ENCODE data around the gene PLAC8L1.

PLAC8L1 gene

DNA sequence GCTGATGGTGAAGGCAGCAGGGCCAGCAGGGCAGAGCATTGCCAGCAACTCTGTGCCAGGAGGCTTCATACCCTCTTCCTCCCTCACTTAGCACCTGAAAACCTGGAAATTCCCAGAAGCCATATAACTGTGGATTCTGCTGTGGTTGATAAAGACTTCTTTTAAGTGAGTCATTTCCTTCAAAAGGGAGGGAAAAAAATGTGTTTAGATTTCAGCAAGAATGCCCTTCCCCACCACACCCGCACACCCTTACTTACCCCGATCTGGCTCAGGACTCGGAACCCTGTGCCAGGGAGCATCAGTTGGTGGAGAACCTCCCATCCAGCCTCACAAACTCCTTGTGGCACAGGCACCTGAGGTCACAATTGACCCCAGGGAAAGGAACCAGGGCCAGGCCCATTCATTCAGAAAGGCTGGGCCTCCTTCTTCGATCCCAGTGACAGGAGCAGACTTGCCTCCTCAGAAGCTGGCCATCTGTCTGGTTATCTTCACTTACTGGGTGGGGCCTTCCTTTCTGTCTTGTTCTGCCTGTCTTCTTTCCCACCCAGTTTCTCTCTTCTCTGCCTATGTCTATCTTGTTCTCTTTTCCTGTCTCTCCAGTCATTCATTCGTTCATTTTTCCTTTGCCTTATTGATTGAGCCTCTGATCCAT is 62.6 kb downstream of the PLAC8L1 start:
- no peak for DNase-seq

DNA sequence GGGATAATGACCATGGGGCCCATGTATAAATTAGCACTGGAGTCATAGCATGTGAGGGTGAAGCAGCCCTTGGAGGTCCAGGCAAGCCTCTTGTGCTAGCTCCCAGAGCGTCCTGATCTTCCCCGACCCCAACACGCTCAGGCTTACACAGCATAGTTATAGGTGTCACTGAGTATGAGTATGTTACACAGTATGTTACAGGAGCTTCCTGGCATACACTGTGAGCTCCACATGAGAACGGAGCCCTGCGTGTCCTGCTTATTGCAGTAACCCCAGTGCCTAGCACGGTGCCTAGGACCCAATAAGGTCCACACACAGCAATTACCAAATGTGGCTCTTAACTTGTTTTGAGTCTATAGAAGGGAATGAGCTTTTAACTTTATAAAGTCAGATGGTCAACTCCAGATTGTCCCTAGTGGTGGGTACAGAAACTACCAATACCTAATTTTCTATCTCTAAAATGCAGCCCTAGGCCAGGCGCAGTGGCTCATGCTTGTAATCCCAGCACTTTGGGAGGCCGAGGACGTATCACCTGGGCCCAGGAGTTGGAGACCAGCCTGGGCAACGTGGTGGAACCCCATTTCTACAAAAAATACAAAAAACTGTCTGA is 64.1 kb downstream of the PLAC8L1 start:
- DNase-seq: no peak

DNA sequence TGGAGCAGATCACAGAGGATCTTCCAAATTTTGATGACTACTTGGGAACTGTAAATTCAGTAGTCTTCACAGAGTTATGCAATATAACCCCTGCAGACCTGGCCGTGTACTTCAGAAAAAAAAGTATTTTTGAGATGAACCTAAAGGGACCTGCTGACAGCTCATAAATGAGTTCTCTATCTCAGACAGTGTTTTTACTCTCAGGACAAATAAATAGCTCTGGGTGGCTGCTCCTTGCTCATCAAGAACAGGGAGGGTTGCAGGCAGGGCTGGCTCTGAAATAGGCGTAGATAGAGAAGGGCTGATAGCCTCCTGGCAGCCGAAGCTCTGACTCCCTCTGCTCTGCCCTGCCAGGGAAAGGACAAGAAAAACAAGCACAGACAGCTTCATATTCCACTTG is 64.8 kb downstream of the PLAC8L1 start:
- DNase-seq: no peak

DNA sequence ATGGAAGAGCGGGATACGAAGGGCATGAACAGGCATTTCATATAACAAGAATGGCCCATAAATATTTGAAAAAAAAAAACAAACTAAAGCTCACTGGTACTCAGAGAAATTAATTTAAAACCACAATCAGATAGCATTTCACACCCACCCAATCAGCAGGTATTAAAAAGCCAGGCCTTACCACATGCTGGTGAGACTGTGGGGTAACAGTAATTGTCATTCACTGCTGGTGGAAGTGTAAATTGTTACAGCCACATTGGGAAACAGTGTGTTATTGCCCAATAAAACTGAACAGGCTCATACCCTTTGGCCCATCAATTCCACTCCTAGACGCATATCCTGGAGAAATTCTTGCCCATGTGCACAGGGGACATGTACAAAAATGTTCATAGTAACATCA is 66.0 kb downstream of the PLAC8L1 start:
- no peak for DNase-seq

DNA sequence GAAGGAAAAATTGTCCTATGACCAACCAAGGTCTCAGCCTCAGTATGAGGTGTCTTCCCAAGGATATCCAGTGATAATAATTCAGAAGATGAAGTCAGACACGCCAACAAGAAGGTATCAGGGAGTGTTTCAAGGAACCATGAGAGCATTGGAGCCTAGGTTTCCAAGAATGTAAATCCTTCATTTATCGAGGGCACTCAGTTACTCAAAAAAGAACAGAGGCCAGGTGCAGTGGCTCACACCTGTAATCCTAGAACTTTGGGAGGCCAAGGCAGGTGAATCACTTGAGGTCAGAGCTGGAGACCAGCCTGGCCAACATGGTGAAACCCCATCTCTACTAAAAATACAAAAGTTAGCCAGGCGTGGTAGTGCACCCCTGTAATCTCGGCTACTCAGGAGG is 70.8 kb downstream of the PLAC8L1 start:
- no peak for DNase-seq

Data from NCI-H748 treated with DMSO at 0.1 percent for 48 hours (cell line).